ENCODE data around the gene LRRC14B.

LRRC14B gene

DNA sequence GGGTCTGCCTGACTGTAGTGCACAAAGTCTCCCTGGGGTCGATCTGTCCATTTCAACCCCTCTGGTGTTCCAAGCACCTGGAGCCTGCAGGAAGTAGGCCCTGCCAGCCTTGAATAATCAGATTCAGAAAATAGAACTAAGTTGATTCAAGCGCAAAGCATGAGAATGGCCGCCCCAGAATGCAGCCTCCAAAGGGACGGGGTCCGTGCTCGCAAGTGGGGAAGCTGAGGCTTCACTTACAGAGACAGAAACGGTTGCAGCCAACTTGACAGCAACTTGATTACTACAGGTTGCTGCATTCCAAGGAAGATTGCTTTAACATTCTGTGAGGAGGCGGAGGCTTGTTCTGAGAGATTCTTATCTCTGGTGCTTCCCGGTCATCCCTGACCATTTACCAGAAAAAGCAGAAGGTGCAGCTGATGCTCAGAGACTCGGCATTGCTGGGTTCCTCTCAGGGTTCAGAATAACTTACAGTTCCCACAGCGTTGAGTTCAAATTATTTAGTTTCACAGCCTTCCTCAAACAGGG, 14.9 kb upstream of the LRRC14B start:
- DNase-seq = no peak

- no peak for DNase-seq
Observed at GRCh38 chr5:178110-178509, 13.2 kb upstream of the LRRC14B start.

- no peak for DNase-seq
Observed at GRCh38 chr5:179401-179800, 11.9 kb upstream of the LRRC14B start.

GRCh38 chr5:180286-180918, 10.9 kb upstream of the LRRC14B start:
- no peak for DNase-seq

GRCh38 chr5:181160-181559, 10.1 kb upstream of the LRRC14B start:
- DNase-seq = no peak

DNA sequence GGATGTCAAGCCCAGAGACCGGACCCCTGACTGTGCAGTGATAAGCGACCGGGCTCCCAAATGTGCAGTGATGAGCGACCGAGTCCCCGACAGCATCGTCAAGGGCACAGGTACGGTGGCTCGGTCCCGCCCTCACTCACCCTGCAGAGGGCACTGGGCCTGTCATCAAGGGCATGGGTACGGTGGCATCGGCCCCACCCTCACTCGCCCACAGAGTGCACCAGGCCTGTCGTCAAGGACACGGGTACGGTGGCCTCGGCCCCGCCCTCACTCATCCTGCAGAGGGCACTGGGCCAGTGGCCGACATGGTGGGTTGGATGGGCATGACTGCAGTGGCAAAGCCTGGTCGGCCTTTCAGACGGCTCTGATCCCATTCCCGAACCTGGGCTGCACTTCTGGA, 9.7 kb upstream of the LRRC14B start:
- no peak for DNase-seq

DNA sequence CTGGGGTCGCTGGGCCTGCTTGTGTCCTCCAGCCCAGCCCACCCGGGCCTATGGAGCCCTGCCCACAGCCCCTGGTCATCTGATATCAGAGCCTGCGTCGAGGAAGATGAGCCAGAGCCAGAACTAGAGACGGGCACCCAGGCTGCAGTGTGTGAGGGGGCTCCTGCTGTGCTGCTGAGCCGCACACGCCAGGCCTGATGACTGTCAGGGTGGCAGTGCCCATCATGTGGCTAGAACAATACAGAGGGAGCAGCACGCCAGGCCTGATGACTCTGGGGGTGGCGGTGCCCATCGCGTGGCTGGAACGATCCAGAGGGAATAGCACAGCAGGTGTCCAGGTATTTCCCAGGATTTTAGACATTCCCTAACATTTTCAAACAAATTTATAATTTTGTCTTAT, 9.2 kb upstream of the LRRC14B start:
- DNase-seq = no peak

- no peak for DNase-seq
Observed at GRCh38 chr5:184471-184870, 6.8 kb upstream of the LRRC14B start.

DNA sequence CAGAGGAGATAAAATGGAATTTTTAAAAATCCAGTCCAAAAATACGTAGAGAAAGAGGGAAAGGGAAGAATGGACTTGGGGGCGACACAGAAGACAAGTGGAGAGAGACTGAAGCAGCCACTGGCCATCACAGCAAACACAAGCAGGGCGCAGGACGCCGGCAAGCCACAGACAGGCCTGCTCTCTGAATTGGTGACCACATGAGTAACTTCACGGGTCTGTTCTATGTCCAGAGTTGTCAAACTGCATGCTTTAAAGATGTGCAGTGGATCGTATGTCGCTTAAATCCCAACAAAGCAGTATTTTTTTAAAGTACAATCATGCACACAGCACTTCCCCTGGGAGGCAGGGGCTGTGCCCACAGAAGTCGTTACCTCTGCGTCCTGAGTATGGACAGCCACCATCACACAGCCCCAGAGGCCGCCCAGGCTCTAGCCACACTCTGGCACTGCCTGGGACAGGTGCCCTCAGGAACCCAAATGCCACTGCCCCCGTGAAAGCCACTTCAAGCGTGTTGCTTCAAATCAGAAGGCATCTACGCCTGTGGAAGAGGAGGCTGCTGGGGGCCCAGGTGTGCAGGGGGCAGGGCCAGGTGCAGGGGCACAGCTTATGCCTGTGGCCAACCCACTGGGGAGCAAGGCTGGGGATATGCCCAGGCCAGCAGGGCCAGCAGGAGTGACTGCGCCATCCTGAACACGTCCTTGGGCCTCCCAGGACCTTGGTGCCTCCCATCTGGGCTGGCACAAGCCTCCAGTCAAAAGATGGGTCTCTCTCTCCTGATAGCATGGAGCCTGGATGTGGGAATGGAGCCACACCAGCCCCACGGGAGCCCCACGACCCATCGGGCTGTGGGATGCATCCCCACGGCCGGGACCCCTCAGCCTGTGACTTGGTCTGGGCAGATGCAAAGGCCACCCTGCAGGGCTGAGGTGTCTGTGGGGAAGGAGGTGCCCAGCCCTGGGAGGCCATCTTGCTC, 5.9 kb upstream of the LRRC14B start:
- no peak for DNase-seq

DNA sequence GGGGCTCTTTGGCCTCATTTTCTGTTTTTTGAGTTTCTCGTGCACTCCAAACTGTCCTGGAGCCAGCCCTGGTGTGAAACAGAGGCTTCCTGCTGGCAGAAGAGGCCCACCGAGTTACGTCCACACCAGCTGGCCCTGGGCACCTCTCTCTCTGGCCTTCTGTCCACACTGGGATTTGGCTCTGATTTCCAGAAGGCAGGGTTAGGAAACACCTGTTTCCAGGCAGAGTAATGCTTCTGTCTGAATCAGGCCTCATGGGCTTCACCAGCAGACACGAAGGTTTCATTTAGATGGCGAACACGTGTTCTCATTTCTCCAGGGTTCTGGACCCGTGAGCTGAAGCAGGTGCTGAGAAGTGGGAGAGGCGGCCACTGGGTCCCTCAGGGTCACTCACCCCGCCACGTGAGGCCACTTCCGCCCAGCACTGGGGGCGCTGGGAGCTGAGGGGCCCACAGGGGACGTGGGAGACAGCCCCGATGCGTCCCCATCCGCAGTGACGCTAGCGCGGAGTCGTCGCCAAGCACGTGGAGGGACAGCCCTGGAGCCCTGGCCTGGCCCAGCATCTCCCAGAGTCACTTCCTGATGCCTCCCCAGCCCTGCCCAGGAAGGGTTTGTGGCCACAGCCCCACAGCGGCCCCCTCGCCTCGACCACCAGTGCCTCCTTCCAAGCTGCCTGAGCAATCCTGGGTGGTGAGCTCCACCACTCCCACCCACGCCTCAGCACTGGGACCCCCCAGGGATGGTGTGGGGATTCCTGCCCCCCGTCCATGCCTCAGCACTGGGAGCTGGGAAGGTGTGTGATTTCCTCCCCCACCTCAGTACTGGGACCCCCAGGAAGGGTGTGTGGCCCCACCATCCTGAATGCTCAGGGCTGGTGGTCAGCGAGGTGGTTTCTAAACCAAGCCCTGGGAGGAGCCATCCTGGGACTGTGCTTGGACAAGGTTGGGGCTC, 4.9 kb upstream of the LRRC14B start:
- DNase-seq = no peak

DNA sequence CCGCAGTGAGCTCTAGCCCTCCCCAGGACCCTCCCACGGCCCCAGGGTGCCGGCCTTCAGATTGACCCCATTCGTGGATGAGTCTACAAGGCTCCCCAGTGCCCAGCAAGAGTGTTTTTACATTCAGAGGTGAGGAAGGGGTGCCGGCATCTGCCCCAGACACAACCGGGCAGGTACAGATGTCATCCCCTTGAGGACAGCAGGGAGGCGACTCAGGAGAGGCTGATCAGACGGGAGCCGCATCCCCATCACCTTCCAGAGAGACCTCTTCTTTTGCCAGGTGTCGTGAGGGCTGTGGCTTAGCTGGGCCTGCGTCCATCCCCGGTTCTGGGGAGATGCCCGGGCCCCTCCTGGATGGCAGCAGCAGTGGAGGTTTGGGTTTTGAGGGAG, 4.3 kb upstream of the LRRC14B start:
- DNase-seq = no peak

GRCh38 chr5:187617-188451, 3.5 kb upstream of the LRRC14B start:
- no peak for DNase-seq

DNA sequence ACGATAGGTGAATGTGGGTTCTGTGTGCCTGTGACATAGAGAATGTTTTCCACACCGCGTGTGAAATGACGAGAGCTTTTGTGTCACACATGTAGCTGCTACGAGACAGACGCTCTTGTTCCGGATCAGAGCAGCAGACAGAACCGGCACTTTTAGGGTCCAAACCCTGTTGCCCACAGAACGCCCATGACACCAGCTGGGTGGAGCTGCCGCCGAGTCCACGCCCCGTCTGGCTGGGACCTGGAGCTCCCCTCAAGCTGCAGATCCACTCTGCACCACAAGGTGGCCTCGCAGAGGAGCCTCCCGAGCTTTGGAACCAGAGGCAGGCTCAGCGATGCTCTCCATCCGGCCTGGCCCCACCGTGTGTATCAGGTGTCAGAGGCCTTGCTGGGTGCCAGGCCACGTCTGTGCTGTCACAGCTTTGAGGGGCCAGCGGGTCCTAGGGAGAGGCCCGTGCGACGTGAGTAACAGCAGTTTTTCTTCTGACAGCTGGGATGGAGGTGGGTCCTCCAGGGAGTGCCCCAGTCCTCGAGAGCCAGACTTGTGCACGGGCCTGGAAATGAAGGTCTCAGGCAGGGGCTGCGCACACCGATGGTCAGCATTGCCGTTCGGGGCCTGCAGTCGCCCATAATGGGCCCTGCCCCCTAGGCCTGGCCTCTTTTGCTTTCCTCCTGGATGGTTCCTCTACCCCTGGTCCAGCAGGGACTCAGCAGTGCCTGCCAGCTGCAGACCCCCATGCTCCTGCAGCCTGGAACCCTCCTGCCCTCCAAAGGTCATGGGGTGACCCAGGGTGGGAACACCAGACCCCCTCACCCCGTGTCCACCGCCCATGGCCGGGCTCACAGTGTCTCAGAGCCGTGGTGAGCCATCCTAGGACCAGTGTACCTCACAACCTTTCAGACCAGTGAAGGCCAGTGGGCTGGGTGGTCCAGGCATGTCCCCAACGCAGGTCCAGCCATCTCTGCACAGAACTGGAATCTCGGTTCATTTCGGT, 2.5 kb upstream of the LRRC14B start:
- DNase-seq = peak; percentile 84

DNA sequence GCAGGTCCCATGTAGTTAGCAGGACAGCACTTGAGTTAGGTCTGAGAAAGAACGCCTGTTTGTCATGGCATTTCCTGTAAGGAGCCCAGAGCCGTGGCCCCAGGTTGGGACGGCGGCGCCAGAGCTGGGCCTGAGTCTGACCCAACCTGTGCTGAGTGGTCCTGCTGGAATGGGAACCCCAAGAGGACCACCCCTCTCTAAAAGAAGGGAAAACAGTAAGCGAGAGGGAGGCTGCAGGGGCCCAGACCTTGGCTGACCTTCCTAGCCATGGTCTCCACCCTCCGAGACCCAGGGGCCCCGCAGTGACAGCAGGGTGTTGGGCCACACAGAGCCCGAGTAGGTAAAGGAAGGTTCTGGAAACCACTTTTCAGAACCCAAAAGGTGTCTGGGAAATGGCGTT, 1.8 kb upstream of the LRRC14B start:
- no peak for DNase-seq

GRCh38 chr5:189976-190365, 1.3 kb upstream of the LRRC14B start:
- DNase-seq = no peak

DNA sequence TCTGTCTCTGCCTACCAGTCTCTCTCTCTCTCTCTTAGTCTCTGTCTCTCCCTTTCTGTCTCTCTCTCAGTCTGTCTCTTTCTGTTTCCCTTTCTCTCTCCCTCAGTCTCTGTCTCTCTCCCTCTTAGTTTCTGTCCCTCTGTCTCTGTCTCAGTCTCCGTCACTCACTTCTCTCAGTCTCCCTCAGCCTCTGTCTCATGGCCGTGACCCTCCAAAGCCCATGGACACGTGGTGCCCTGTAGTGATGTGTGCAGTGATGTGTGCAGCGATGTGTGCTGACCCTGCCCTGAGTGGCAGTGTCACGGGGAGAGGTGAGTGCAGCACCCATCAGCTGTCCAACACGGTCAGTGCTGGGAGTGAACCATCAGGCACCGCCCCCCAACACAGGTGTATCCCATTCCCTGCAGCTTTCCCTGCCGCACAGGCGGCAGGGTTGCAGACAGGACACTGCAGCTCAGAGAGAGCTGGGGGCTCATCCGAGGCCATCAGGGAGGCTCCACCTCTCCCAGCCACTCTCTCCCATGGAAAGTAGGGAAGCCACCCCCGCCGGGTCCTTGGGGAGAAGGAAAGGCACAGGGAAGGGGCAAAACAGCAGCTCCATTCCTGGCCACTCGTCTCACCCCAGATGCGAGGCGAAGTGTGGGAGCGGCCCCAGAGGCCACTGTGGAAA, 794 bp upstream of the LRRC14B start:
- DNase-seq = no peak

- no peak for DNase-seq
Observed at GRCh38 chr5:191949-192690, 825 bp downstream of the LRRC14B start.

- DNase-seq = no peak
Observed at GRCh38 chr5:192691-192969, 1.3 kb downstream of the LRRC14B start.

GRCh38 chr5:192970-193831, 1.9 kb downstream of the LRRC14B start:
- no peak for DNase-seq
